ENCODE data around the gene XXYLT1.
"Not testable (repeated sequence)": the region's sequence is repeated elsewhere in the genome, so short reads cannot be mapped to it uniquely, and the experiment has no call there.

The XXYLT1 gene

GRCh38 chr3:195224980-195225580, 45.9 kb downstream of the XXYLT1 start:
- DNase-seq = no peak

GRCh38 chr3:195224156-195224979, 46.6 kb downstream of the XXYLT1 start:
- DNase-seq = no peak

- DNase-seq = no peak
Observed at GRCh38 chr3:195221876-195222617, 48.9 kb downstream of the XXYLT1 start.

GRCh38 chr3:195221015-195221853, 49.7 kb downstream of the XXYLT1 start:
- no peak for DNase-seq

GRCh38 chr3:195219351-195220230, 51.4 kb downstream of the XXYLT1 start:
- DNase-seq = no peak

- DNase-seq = not testable (repeated sequence)
Observed at GRCh38 chr3:195218331-195218730, 52.6 kb downstream of the XXYLT1 start.

- not testable (repeated sequence) for DNase-seq
Observed at GRCh38 chr3:195215576-195215975, 55.4 kb downstream of the XXYLT1 start.

- no peak for DNase-seq
Observed at GRCh38 chr3:195214381-195214780, 56.6 kb downstream of the XXYLT1 start.

GRCh38 chr3:195213639-195214315, 57.2 kb downstream of the XXYLT1 start:
- DNase-seq = no peak

- no peak for DNase-seq
Observed at GRCh38 chr3:195212749-195213375, 58.1 kb downstream of the XXYLT1 start.

- no peak for DNase-seq
Observed at GRCh38 chr3:195212033-195212748, 58.8 kb downstream of the XXYLT1 start.

- no peak for DNase-seq
Observed at GRCh38 chr3:195210266-195210973, 60.5 kb downstream of the XXYLT1 start.

- DNase-seq = no peak
Observed at GRCh38 chr3:195209847-195210265, 61.1 kb downstream of the XXYLT1 start.

GRCh38 chr3:195209083-195209846, 61.7 kb downstream of the XXYLT1 start:
- no peak for DNase-seq

GRCh38 chr3:195208631-195209030, 62.3 kb downstream of the XXYLT1 start:
- DNase-seq = no peak

GRCh38 chr3:195208183-195208582, 62.8 kb downstream of the XXYLT1 start:
- no peak for DNase-seq

- no peak for DNase-seq
Observed at GRCh38 chr3:195207731-195208130, 63.2 kb downstream of the XXYLT1 start.

GRCh38 chr3:195207056-195207455, 63.9 kb downstream of the XXYLT1 start:
- no peak for DNase-seq

Measured in activated CD4-positive, CD25-positive, alpha-beta regulatory T cell (primary cell).